ENCODE data around the gene POLA2. TPM values are rescaled to one million over a fixed set of nuclear protein-coding genes. Genes with fewer than 3 reads are reported as not detected.
"Not testable (repeated sequence)": the region's sequence is repeated elsewhere in the genome, so short reads cannot be mapped to it uniquely, and the experiment has no call there.

Gene POLA2
- total and polyA plus RNA-seq, 4 donors: 3.0 to 9.2 (median 3.8) TPM

GRCh38 chr11:65251476-65251875 lies 10.3 kb upstream of the POLA2 start:
- Histone ChIP-seq H3K27ac (ENCODE audit: low read depth in 1 of 2, low read length in 2 of 2) (no peak overlapping the region), H3K4me1 (ENCODE audit: control insufficient read depth in 1 of 2, insufficient read depth in 2 of 2, low read length in 2 of 2) (no peaks in the 10 kb centered on the region), H3K36me3 (ENCODE audit: control insufficient read depth in 1 of 2, insufficient read depth in 2 of 2, low read length in 1 of 2) (no peaks in the 10 kb centered on the region), H3K9me3 (ENCODE audit: control insufficient read depth, low read length) (no peaks in the 10 kb centered on the region), H3K27me3 (ENCODE audit: control insufficient read depth in 1 of 2, insufficient read depth in 2 of 2, low read length in 1 of 2) (no peaks in the 10 kb centered on the region), H3K4me3 (ENCODE audit: low read length in 2 of 2) (no peak overlapping the region)
- ATAC-seq (ENCODE audit: low FRiP score) (no peak), DNase-seq (no peak)
- intact Hi-C loops (cut with DNase I): no loop called here
- WGBS, 2 donors: 87 to 94% methylated on average over 9 of the region's 9 CpGs

GRCh38 chr11:65254724-65255123 lies 7.0 kb upstream of the POLA2 start:
- H3K4me3 ChIP-seq (ENCODE audit: low read length in 2 of 2): no peak overlapping the region
- no peaks in the 10 kb centered on the region for H3K27me3 ChIP-seq (ENCODE audit: control insufficient read depth in 1 of 2, insufficient read depth in 2 of 2, low read length in 1 of 2)
- 80 to 82% methylated on average over 6 of the region's 6 CpGs for WGBS, 2 donors
- intact Hi-C loops (cut with DNase I): no loop called here
- no peaks in the 10 kb centered on the region for H3K36me3 ChIP-seq (ENCODE audit: control insufficient read depth in 1 of 2, insufficient read depth in 2 of 2, low read length in 1 of 2)
- DNase-seq (no peak), ATAC-seq (ENCODE audit: low FRiP score) (no peak)
- H3K4me1 ChIP-seq (ENCODE audit: control insufficient read depth in 1 of 2, insufficient read depth in 2 of 2, low read length in 2 of 2): no peaks in the 10 kb centered on the region
- no peak overlapping the region for H3K27ac ChIP-seq (ENCODE audit: low read depth in 1 of 2, low read length in 2 of 2)
- no peaks in the 10 kb centered on the region for H3K9me3 ChIP-seq (ENCODE audit: control insufficient read depth, low read length)

GRCh38 chr11:65258988-65259387 lies 2.8 kb upstream of the POLA2 start:
- DNase-seq (no peak), ATAC-seq (ENCODE audit: low FRiP score) (no peak)
- intact Hi-C loops (cut with DNase I): no loop called here
- no peak overlapping the region for H3K4me3 ChIP-seq (ENCODE audit: low read length in 2 of 2)
- H3K36me3 ChIP-seq (ENCODE audit: control insufficient read depth in 1 of 2, insufficient read depth in 2 of 2, low read length in 1 of 2): no peaks in the 10 kb centered on the region
- H3K27me3 ChIP-seq (ENCODE audit: control insufficient read depth in 1 of 2, insufficient read depth in 2 of 2, low read length in 1 of 2): no peaks in the 10 kb centered on the region
- no peaks in the 10 kb centered on the region for H3K9me3 ChIP-seq (ENCODE audit: control insufficient read depth, low read length)
- H3K4me1 ChIP-seq (ENCODE audit: control insufficient read depth in 1 of 2, insufficient read depth in 2 of 2, low read length in 2 of 2): peaks cover 2% of the 10 kb centered on the region in 2 donors
- WGBS, 2 donors: 76 to 83% methylated on average over 5 of the region's 5 CpGs
- H3K27ac ChIP-seq (ENCODE audit: low read depth in 1 of 2, low read length in 2 of 2): no peak overlapping the region

- ATAC-seq (ENCODE audit: low FRiP score): no peak
- Histone ChIP-seq H3K4me3 (ENCODE audit: low read length in 2 of 2) (no peak overlapping the region), H3K27ac (ENCODE audit: low read depth in 1 of 2, low read length in 2 of 2) (no peak overlapping the region), H3K4me1 (ENCODE audit: control insufficient read depth in 1 of 2, insufficient read depth in 2 of 2, low read length in 2 of 2) (peaks cover 2% of the 10 kb centered on the region in 2 donors), H3K27me3 (ENCODE audit: control insufficient read depth in 1 of 2, insufficient read depth in 2 of 2, low read length in 1 of 2) (no peaks in the 10 kb centered on the region), H3K36me3 (ENCODE audit: control insufficient read depth in 1 of 2, insufficient read depth in 2 of 2, low read length in 1 of 2) (no peaks in the 10 kb centered on the region), H3K9me3 (ENCODE audit: control insufficient read depth, low read length) (no peaks in the 10 kb centered on the region)
- intact Hi-C loops (cut with DNase I): no loop called here
- DNase-seq: no peak
- 96 to 97% methylated on average over 17 of the region's 17 CpGs for WGBS, 2 donors
These were observed 1.5 kb upstream of the POLA2 start for GRCh38 chr11:65260302-65260701.

GRCh38 chr11:65260756-65261590 lies 789 bp upstream of the POLA2 start:
- WGBS, 2 donors: 61 to 62% methylated on average over 26 of the region's 26 CpGs
- Histone ChIP-seq H3K9me3 (ENCODE audit: control insufficient read depth, low read length) (no peaks in the 10 kb centered on the region), H3K4me1 (ENCODE audit: control insufficient read depth in 1 of 2, insufficient read depth in 2 of 2, low read length in 2 of 2) (peaks cover 2% of the 10 kb centered on the region in 2 donors), H3K4me3 (ENCODE audit: low read length in 2 of 2) (peak overlapping the region; percentile 35 to 40), H3K27ac (ENCODE audit: low read depth in 1 of 2, low read length in 2 of 2) (peak overlapping the region in 1 of 2 donors; percentile 93), H3K36me3 (ENCODE audit: control insufficient read depth in 1 of 2, insufficient read depth in 2 of 2, low read length in 1 of 2) (no peaks in the 10 kb centered on the region), H3K27me3 (ENCODE audit: control insufficient read depth in 1 of 2, insufficient read depth in 2 of 2, low read length in 1 of 2) (no peaks in the 10 kb centered on the region)
- intact Hi-C loops (cut with DNase I): no loop called here
- ATAC-seq (ENCODE audit: low FRiP score) (no peak), DNase-seq (no peak)

GRCh38 chr11:65262381-65262680 lies 569 bp downstream of the POLA2 start:
- Histone ChIP-seq H3K4me3 (ENCODE audit: low read length in 2 of 2) (peak overlapping the region; percentile 20 to 54), H3K36me3 (ENCODE audit: control insufficient read depth in 1 of 2, insufficient read depth in 2 of 2, low read length in 1 of 2) (no peaks in the 10 kb centered on the region), H3K27ac (ENCODE audit: low read depth in 1 of 2, low read length in 2 of 2) (peak overlapping the region in 1 of 2 donors; percentile 83), H3K9me3 (ENCODE audit: control insufficient read depth, low read length) (no peaks in the 10 kb centered on the region), H3K4me1 (ENCODE audit: control insufficient read depth in 1 of 2, insufficient read depth in 2 of 2, low read length in 2 of 2) (peaks cover 2% of the 10 kb centered on the region in 2 donors), H3K27me3 (ENCODE audit: control insufficient read depth in 1 of 2, insufficient read depth in 2 of 2, low read length in 1 of 2) (no peaks in the 10 kb centered on the region)
- WGBS, 2 donors: 0 to 1% methylated on average over 16 of the region's 16 CpGs
- DNase-seq (peak in 1 of 2 donors; percentile 76), ATAC-seq (ENCODE audit: low FRiP score) (no peak)
- intact Hi-C loops (cut with DNase I): no loop called here

- Histone ChIP-seq H3K4me3 (ENCODE audit: low read length in 2 of 2) (peak overlapping the region; percentile 20 to 54), H3K36me3 (ENCODE audit: control insufficient read depth in 1 of 2, insufficient read depth in 2 of 2, low read length in 1 of 2) (no peaks in the 10 kb centered on the region), H3K4me1 (ENCODE audit: control insufficient read depth in 1 of 2, insufficient read depth in 2 of 2, low read length in 2 of 2) (peaks cover 2% of the 10 kb centered on the region in 2 donors), H3K27me3 (ENCODE audit: control insufficient read depth in 1 of 2, insufficient read depth in 2 of 2, low read length in 1 of 2) (no peaks in the 10 kb centered on the region), H3K27ac (ENCODE audit: low read depth in 1 of 2, low read length in 2 of 2) (no peak overlapping the region), H3K9me3 (ENCODE audit: control insufficient read depth, low read length) (no peaks in the 10 kb centered on the region)
- DNase-seq (no peak), ATAC-seq (ENCODE audit: low FRiP score) (no peak)
- intact Hi-C loops (cut with DNase I): no loop called here
- 37 to 42% methylated on average over 6 of the region's 6 CpGs for WGBS, 2 donors
These were observed 1.0 kb downstream of the POLA2 start for GRCh38 chr11:65262776-65263175.

- ATAC-seq (ENCODE audit: low FRiP score); H3K27ac ChIP-seq (ENCODE audit: low read depth in 1 of 2, low read length in 2 of 2); H3K36me3 ChIP-seq (ENCODE audit: control insufficient read depth in 1 of 2, insufficient read depth in 2 of 2, low read length in 1 of 2); DNase-seq; H3K4me3 ChIP-seq (ENCODE audit: low read length in 2 of 2); H3K4me1 ChIP-seq (ENCODE audit: control insufficient read depth in 1 of 2, insufficient read depth in 2 of 2, low read length in 2 of 2); H3K27me3 ChIP-seq (ENCODE audit: control insufficient read depth in 1 of 2, insufficient read depth in 2 of 2, low read length in 1 of 2); H3K9me3 ChIP-seq (ENCODE audit: control insufficient read depth, low read length); intact Hi-C loops (cut with DNase I): not testable (repeated sequence)
- WGBS, 2 donors: 93 to 95% methylated on average over 11 of the region's 11 CpGs
These were observed 3.0 kb downstream of the POLA2 start for GRCh38 chr11:65264747-65265146.

GRCh38 chr11:65266210-65266609 lies 4.4 kb downstream of the POLA2 start:
- peaks cover 2% of the 10 kb centered on the region in 2 donors for H3K4me1 ChIP-seq (ENCODE audit: control insufficient read depth in 1 of 2, insufficient read depth in 2 of 2, low read length in 2 of 2)
- ATAC-seq (ENCODE audit: low FRiP score): no peak
- 92% methylated on average over 2 of the region's 2 CpGs for WGBS, 2 donors
- DNase-seq: no peak
- H3K36me3 ChIP-seq (ENCODE audit: control insufficient read depth in 1 of 2, insufficient read depth in 2 of 2, low read length in 1 of 2): peaks cover 0 to 4% of the 10 kb centered on the region in 2 donors
- H3K9me3 ChIP-seq (ENCODE audit: control insufficient read depth, low read length): no peaks in the 10 kb centered on the region
- intact Hi-C loops (cut with DNase I): no loop called here
- H3K27me3 ChIP-seq (ENCODE audit: control insufficient read depth in 1 of 2, insufficient read depth in 2 of 2, low read length in 1 of 2): no peaks in the 10 kb centered on the region
- no peak overlapping the region for H3K4me3 ChIP-seq (ENCODE audit: low read length in 2 of 2)
- no peak overlapping the region for H3K27ac ChIP-seq (ENCODE audit: low read depth in 1 of 2, low read length in 2 of 2)

Data from aorta (tissue), 5 donors.